HG03108 (cell line): ENCODE measurements around the gene LEMD2.

ENCODE experiments used
- ATAC-seq: cut with Tn5 transposase; IDR thresholded peaks from one replicate; pipeline ENCODE4 v1.9.1; 2021; ENCODE audit warnings: moderate library complexity; ENCODE audit not compliant: unreplicated experiment

The LEMD2 gene

DNA sequence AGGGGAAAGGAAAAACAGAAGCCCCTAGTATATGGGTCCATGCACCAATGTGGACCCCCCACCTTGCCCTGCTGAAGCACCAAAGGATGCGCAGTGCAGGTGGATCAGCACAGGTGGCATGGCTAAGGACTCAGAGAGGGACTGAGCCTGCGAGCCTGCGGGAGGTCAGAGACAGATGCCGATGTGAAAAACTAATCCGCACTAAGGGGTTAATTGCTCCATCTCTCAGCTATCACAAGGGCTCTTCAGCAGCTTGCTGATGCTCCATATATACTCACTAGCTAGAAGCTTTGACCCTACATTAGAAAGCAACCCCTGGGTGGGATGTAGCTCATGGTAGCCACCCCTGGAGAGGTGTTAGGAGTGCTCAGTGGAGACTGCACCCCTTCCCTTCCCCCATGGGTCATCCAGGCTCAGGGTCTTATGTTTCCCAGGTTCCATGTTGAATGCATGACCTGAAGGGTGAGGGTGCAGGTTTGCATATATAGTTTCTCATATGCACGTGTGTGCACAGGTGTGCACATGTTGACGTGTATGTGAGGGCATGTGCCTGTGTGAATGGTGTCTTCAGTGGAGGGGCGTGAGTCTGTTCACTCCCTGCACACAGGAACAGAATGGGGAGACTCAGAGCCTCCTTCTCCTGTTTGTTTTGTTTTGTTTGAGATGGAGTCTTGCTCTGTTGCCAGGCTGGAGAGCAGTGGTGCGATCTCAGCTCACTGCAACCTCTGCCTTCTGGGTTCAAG lies 28.9 kb downstream of the LEMD2 start:
- ATAC-seq = no peak

DNA sequence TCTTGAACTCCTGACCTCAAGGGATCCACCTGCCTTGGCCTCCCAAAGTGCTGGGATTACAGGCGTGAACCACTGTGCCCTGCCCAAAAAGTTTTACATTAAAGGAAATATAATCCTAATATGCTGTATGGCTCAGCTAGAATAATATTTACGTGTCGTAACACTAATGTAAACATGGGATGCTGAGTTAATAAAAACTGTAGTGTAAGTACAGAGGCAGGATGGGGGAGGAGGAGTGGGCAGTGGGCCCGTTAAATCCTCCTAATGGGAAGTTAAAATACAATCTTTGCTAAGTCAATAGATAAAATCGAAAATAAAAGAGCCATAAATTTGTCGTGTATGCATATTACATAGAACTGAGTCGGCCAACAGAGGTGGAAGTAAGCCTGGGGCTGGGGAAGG lies 30.1 kb downstream of the LEMD2 start:
- no peak for ATAC-seq

DNA sequence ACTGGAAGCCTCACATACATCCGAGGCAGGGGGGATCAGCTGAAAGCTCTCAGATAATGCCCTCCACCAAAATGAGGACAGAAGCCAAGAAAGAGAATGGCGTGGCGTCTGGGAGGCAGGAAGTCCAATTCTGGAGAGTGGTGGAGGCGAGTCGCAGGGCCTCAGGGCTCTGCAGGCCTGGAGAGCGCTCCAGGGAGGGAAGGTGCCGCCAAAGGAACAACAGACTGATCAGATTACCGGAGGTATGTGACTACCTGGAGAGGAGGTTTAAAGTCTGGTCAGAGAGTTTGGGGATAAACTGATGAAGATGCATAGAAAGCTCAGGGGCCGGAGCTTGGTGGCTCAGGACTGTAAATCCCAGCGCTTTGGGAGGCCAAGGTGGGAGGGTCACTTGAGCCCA lies 31.0 kb downstream of the LEMD2 start:
- no peak for ATAC-seq

- no peak for ATAC-seq
Measured at GRCh38 chr6:33757113-33757512, 31.8 kb downstream of the LEMD2 start.

DNA sequence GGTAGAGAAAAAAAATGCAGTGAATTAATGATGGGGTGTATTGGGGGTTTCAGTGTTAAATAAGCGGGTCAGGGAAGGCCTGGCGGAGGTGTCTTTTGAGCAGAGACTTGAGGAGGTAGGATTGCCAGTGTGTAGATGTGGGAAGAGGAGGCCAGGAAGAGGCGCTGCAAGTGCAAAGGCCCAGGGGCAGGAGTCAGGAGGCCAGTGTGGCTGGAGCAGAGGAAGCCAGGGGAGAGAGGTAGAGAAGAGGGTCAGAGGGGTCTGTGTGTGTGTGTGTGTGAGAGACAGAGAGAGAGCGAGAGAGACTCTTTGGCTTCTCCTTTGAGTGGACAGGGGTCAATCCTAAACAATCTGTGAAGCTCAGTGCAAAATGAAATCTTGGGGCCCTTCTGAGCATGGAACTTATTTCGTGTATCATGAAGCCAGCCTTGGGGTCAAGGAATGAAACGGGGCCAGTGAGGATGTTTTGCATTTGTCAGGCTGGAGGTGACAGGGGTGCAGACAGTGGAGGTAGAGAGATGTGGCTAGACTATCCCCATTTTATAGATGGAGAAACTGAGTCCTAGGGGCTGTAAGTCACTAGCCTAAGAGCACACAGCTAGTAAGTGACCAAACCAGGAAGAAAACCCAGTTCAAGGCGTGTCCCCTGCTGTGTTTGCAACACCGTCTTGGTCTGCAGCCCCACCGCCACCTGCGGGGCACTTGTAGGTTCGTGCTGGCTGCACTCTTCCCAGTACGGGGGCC lies 32.5 kb downstream of the LEMD2 start:
- no peak for ATAC-seq

DNA sequence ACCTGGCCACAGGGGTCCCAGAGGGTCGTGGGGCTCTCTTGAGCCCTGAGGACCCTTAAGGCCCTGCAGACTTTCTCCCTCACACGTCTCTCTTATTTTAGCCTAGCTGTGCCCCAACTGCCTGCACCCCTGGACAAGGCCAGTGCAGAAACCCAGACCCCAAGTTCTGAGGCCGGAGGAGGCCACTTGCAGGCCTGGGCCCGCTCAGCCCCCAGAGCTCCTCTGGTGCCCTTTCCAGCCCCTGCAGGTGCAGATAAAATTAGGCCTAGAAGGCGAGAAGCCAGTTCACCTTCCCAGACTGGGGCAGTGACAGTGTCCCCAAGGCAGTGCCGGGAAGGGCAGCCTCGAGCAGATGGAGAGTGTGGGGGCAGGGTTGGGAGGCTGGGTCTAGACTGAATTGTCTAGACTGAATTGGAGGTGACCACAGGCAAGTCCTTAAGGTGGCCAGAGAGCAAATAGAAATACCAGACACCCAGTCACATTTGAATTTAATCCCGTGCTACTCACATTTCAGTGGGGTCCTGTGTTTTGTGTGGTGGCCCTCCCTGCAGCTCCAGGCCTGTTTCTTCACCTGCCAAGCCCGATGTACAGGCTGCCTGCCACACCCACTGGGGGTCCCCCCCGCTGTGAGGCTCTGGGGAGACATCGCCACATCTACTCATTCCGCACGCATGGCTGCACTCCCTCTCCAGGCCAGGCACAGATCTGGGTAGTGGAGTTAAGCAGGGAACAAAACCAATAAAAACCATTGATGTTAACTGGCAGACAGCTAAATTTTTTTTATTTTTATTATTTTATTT lies 33.7 kb downstream of the LEMD2 start:
- no peak for ATAC-seq

GRCh38 chr6:33754222-33754621 lies 34.7 kb downstream of the LEMD2 start:
- ATAC-seq = no peak

DNA sequence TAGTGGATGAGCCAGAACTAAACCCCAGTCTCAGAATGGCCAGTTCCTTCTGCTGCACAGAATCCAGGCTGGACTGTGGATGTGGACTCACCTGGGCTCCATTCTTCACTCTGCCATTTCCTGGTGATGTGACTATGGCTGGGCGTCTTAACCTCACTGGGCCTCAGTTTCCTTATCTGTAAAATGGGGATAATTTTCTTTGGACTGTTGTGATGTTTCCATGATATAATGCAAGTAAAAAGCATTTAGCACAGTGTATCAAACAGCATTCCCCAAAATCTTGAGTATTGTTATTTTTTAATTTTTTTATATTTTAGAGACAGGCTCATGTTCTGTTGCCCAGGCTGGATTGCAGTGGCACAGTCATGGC lies 36.3 kb downstream of the LEMD2 start:
- no peak for ATAC-seq

DNA sequence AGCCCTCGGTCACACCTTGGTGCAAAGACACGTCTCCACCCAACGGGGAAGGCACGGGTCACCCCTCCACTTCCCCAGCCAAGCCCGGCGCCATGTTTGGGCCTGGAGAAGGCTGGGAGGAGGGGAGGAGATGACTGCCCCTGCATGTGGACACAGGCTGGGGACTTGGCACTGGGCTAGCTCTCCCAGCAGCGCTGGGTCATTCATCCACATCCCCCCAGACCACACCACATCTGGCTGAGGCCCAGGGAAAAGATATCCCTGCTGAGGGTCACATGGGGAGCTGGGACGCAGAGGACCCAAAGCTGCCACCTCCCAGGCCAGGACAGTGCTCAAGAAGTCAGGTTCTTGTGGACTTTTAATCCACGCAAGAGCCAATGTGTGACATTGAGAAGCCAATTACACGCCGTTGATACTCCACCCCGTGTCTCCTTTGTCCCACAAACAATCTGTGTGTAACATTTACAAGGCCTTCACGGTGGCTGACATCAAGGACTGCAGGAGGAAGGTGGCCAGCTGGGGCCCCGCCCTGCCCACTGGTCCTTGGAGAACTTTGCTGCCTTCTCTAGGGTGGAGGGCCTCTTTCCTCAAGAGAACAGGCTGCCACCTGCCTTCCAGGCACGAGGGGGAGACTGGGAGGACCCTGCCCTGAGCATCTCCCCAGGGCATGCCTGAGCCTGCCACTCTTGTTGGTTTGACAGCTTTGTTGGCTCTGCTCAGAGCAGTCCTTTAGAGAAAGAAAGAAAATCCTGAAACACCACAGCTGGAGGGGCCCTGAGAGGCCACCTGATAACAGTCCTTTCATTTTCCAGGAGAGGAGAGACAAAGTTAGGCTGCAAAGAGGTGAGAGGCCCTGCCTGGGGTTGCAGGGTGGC lies 36.9 kb downstream of the LEMD2 start:
- ATAC-seq = no peak

DNA sequence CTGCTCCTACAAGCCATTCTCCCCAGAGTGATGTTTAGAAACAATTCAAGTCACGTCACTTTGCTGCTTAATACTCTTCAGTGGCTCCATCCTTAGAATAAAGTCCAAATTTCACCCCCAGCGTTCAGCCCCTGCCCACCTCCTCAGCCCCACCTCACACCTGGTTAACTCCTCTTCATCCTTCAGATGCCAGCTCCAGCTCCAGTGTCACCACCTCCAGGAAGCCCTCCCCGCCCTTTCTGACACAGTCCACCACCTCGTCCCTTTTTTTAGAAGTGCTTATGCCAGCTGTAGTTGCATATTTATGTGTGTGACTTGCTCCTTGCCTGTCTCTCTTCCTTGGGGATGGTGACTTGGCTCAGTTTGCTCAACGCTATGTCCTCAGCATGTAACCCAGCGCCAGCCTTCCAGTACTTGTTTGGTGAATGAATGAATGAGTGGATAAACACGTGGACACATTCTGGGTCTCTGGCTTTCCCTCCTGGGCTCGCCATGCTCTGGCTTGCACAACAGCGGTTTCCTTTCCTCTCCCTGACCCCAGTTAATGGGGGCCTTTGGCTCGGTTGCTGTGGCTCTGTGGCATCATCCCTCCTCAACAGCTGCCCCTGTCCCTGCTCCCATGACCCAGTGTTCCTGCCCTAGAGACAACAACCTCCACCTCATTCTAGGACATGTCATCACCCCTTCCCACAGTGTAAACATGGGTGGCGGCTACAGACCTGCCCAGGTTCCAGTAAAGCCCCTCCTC lies 38.5 kb downstream of the LEMD2 start:
- ATAC-seq = no peak

DNA sequence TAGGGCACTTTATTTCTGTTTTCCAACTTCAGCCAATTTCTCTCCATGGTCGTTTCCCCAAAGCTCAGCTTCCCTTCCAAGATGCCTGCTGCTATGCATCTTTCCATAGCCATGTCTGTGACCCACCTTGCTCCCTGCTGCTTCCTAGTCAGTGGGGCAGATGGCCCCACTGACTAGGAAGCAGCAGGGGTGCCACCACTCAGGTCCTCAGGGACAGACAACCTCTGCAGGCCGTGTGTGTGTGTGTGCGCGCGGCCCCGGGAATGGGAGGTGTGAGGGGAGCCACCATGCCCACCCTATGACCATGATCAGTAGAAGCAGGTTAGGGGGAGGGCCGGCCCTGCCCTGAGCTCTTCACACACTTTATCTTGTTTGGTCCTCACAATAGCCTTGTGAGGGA lies 39.5 kb downstream of the LEMD2 start:
- ATAC-seq = no peak

- ATAC-seq = no peak
Measured at GRCh38 chr6:33748841-33749240, 40.1 kb downstream of the LEMD2 start.

DNA sequence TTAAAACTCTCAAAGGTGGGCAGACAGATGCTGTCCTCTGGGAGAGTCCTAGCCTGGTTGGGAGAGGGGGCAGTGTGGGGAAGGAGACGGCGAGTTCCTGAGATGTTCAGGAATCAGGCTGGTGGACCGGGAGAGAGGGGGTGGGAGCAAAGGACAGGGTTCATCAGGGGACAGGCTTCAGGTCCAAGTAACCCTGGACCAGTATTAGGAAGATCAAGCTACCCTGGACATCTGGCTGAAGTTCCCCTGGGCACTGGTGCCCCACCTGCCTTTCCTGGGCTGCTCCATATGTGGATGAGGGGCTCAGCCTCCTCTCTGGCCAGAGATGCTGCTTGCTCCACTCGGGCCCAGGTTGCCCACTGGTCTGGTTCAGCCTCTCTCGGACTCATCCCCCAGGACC lies 41.1 kb downstream of the LEMD2 start:
- no peak for ATAC-seq

- no peak for ATAC-seq
Measured at GRCh38 chr6:33746651-33747100, 42.3 kb downstream of the LEMD2 start, which contains the start of gene IP6K3. TSS of gene IP6K3 (minus strand) at chr6:33746905. CDS start at chr6:33735476, 11,429 bp downstream.

DNA sequence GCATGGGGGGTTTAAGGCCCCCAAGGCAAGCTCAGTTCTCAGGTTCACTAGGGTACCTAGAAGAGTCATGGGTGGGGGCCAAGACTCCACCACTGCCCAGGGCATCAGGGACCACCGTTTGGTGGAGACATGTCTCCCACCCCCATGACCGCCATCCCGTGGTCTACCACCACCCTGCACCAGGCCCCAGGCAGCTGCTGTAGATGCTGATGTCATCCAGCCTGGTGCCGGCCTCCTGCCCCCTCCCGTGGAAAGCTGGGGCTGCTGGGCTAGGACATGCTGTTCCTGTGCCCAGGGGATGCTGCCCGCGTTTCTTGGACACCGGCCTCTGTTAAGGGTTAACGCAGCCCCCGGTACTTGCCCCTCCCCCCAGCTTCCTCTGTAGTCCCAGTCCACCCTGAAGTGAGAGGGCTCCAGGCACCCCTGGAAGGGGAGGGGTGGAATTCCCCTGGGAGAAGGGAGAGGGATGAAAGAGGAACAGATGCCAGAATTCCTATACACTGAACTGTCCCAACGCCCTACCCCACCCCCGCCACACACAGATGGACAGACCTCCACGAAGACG lies 42.8 kb downstream of the LEMD2 start:
- ATAC-seq = no peak

DNA sequence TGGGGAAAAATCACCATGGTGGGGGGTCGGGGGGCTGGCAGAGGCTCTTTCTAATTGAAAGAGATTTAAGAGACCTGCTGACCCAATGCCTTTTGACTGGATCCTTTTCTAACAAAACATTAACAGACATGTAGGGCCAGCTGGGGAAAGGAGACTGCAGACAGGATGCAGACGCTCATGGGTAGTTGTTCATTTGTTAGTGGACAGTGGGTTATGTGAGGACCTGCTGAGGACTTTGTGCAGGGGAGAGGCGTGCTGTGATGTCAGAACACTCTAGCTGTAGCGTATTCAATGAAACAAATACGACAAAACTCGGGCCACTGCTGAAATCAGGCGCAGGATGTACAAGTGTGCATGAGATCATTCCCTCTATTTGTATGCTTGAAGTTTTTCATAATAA lies 43.4 kb downstream of the LEMD2 start:
- no peak for ATAC-seq

DNA sequence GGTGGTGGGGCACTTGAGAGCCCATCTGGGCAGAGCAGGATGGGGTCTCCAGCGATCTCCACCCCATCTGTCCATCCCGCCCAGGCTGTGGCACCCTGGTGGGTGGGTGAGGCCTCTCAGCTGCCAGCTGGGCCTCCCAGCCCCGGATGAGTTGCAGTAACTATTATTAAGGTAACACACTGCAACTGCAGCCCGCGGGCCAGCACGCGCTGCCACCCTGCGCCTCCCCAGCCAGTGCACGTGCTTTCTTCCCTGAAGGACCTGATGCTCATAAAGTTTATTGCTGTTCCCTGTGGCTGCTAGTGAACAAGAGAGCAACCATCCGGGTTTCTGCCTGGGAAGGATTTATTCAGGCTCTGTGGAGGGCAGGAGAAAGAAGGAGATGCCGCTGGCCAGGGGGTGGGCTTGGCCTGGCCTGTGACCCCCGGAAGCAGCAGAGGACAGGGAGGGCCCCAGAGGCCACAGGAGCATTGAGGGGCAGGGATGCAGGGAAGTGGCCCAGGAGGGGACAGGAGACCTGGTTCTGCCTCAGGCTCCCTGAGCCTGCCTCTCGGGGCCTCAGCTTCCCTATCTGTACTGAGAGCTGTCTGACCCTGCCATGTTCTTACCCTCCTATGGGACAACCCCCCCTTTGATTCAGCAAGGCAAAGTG lies 43.9 kb downstream of the LEMD2 start:
- no peak for ATAC-seq

- no peak for ATAC-seq
Measured at GRCh38 chr6:33744001-33744848, 44.7 kb downstream of the LEMD2 start.
